Mammary epithelial cell (primary cell): ENCODE measurements around the gene GPC6.

ENCODE experiments used
- CTCF ChIP-seq, 2 donors: IDR thresholded peaks in 1 of 2; conservative IDR thresholded peaks in 1 of 2; 2 replicates each; pipeline ENCODE4 v1.5.1; 2011 to 2012; ENCODE audit warnings: inconsistent platforms in 2 of 2, low read length in 2 of 2, mild to moderate bottlenecking in 2 of 2, control low read depth in 1 of 2, low read depth in 1 of 2; ENCODE audit not compliant: insufficient read depth in 1 of 2; ENCODE audit errors: extremely low read depth in 1 of 2
- EZH2 ChIP-seq: IDR thresholded peaks from 2 replicates; pipeline ENCODE4 v1.6.1; 2012; ENCODE audit warnings: low read length, inconsistent platforms, borderline replicate concordance

GRCh38 chr13:93466502-93467036 lies 240.0 kb downstream of the GPC6 start:
- no peak for TF ChIP-seq EZH2
- TF ChIP-seq CTCF (conservative IDR thresholded peaks at IDR 0.05 in 1 of 2, IDR thresholded peaks at IDR 0.05 in 1 of 2; ENCODE audit: extremely low read depth in 1 of 2, insufficient read depth in 1 of 2, low read depth in 1 of 2, low read length in 2 of 2), result no peak
